Amniotic stem cell (primary cell): ENCODE measurements around the gene DACH1.

Experiments
- DNase-seq: peaks from one replicate; lab custom pipeline; 2025; lab: John Stamatoyannopoulos, UW

Gene DACH1

DNA sequence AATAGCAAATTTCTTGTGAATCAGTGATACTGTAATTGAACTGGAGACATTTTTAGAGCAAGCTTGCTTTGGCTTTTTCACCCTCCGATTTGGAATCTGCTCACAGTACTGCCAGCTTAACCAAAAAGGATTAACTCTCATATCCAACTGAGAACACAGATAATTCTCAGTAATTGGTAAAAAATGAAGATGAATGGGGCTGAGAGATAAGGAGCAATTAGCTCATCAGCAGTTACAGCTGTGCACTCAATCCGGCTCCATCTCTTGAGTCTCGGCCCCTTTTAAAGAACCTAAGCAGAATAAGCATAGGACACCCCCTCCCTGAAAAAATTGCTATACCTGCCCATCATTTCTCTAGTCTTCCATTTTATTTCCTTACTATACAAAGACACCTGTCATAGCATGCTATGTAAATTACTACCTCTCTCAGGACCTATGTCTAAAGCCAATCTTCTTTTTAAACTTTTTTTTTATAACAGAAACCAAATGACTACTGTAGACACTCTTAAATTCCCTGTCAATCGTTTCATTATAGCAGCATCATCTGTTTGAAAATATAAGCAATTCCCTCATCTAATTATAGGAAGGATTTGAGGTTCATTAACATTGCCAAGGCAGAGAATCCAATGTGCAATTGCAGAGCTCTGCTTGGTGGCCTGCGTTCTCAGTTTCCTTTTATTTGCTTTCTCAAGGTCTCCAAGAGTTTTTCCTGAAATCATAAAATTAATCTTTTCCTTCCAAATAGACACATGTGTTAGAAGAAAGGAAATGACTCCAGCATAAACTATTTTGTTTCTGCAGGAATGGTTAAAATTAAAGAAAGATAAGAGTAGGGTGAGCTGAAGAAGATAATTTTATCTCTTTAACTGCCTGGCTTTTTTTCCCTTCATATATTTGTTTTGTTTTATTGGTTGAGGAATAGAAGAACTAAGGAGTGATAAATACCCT lies 242.1 kb downstream of the DACH1 start:
- no peak for DNase-seq

DNA sequence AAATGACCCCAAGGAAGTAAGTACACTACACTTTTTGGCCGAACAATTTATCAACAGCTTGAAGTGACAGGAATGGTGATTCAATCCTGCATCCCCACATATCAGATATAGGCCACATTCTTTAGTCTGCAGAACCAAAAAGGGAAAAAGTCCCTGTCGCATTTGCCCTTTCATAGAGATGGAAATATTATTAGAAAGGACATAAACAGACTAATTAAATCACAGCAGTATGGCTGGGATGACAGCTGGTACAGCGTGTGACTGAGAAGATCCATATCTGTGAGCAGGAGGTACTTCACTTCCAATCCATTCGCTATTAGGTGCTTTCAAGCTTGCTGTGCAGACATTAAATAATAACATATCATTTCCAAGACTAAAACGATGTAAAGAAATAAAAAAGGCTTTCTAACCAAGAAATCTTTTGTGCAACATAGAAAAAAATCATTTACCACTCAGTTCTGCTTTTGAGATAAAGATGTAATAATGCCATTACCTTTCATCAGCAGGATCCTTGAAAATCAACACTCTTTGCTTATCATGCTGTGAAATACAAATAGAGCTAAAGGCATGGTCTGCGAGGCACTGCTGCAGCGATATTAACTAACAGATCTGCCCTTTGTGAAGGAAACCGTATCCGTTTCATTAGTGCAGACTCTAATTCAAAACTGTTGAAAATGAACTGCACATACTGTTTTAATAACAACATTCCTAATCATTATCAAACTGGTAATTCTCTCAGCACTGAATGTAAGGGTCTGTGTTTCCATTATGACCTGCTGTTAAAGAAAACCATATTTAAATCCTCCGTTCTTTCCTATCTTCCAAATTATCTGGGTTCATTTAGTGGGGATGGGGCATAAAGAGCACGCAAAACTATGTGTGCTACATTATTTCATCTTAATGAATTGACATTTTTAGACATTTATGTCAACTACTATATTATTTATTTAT lies 245.6 kb downstream of the DACH1 start:
- DNase-seq, result no peak

DNA sequence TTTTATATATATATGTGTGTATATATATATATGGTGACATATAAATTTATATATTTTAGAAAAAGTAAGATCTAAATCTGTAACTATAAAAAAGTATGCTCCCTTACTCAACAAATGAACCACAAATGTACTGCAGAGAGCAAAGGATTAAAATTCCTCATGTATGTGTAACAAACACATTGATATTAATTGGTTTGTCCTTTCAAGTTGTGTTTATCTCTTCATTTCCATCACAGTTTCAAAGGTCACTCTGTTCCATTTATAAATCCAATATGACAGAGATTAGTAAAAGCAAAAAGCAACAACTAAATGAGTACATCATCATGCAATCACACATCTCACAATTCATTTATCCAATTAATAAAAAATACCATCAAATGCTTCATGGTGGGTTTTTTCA lies 247.9 kb downstream of the DACH1 start:
- no peak for DNase-seq

DNA sequence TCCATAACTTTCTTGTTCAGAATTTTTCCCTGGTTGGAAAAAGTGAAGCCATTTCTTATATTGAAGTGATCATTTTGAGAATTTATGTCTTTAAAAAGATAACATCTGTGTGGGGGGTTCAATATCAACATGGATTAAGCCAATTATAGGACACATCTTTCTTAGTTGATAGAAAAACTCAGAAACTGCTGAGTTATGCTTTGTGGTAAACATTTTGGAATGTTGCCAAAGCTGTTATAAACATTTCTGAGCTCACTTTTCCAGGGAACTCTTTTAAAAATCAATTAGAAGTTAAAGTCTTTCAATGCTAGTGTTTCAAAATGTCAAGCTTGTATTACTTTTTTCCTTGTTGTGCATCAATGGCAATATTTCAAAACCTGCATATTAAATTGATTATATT lies 248.8 kb downstream of the DACH1 start:
- no peak for DNase-seq

DNA sequence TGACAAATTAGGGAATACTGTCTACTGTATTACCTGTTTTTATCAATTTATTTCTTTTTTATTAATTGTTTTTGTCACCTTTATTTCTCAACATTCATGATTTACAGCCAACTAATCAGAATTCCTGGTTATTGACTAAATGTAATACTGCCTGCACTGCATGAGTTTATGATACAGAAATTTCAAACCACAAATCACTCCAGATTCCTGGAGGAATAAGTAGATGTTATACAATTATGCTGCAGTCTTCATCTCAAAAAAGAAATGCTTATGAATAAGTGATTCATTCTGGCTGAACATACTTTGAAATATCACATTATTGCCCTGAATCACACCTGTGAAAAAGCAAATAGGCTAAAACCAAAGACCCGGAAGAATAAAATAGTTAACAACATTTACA lies 249.7 kb downstream of the DACH1 start:
- DNase-seq, result no peak

DNA sequence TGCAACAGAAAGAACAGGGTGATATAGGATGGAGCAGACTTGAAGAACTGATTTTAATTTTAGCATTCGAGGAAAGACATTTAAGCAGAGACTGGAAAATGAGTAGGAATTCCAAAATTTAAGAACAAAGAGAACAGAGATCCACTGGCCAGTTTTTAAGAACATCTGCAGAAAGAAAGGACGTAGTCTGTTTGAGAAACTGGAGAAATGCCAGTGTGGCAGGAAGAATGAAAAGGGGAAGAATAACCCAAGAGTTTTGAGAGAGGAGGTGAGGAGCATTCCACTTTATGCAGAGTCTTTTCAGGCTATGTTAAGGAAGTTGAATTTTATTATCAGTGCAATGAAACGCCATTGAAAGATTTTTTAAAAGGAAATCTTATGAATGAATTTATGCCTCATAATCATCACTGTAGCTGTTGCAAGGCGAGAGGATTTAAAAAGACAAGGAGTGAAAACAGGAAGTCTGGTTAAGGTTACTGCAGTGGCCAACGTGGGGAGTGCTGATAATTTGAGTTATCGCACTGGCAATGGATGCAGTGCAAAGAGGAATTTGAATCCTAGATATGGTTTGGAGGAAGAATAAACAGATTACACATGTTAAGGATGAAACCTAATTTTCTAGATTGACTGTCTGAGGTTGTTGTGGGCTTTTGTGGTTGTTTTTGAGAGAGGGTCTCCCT lies 253.8 kb downstream of the DACH1 start:
- no peak for DNase-seq

DNA sequence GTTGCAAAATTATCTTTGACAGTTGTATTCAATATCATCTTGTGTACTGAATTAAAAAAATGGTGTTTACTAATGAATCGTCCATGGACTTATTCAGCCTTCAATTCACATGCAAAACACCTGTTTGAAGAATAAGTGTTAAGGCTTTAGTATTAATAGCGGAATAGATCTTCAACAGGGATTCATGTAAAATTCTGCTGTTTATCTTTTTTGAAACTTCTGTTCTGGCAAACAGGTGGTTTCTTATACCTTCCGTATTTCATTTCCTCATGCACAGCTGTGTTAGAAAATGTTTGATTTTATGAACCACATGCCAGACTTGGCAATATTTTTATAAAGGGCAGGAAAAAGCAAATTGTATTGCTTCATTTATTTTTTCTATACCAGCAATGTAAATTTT lies 255.7 kb downstream of the DACH1 start:
- no peak for DNase-seq

DNA sequence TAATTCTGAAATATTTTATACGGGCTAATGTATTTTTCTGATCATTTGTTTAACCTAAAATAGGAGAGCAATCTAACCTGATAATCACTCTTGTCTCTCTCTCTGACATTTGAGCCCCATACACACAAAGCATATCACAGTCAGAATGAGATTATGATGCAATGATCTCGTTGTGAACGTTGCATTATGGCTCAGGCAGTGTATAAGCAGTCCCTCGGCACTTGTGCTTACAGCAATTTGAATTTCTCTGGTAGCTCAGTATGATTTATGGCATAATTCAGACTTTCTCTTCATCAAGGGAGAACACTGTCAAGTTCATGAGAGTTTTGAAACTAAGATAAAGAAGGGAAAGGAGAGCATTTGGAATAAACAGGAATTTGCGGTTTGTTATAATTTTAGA lies 256.1 kb downstream of the DACH1 start:
- DNase-seq, result no peak

DNA sequence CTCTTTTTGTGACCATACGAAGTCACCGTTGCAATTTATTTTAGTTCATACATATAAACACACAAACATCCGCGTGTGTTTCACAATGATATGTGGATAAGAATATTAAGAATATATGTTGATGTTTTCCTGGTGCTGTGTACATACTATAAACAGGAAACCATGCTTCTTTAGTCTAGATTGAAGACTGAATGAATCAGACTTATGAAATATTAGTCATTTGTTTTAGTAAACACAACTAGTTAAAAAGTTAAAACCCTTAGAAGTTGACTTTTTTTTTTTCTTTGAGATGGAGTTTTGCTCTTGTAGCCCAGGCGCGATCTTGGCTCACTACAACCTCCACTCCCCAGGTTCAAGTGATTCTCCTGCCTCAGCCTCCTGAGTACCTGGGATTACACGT lies 257.7 kb downstream of the DACH1 start:
- DNase-seq, result no peak

DNA sequence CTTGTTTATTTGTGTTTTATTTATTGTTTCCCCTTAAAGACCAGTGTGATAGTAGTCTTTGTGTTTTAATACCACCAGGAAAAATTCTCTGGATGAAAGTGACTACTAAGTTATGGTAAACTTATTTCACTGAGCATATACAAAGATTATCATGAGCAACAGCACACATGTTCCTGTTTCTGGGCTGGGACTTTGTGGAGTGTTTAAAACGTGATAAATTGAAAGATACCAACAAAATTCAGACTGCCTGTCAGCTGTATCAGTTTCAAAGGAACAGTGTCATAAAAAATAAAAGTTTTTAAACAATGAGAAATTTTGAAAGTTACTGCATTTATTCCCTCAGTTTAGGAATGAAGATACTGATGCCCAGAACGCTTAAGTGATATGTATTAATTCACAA lies 259.4 kb downstream of the DACH1 start:
- no peak for DNase-seq

DNA sequence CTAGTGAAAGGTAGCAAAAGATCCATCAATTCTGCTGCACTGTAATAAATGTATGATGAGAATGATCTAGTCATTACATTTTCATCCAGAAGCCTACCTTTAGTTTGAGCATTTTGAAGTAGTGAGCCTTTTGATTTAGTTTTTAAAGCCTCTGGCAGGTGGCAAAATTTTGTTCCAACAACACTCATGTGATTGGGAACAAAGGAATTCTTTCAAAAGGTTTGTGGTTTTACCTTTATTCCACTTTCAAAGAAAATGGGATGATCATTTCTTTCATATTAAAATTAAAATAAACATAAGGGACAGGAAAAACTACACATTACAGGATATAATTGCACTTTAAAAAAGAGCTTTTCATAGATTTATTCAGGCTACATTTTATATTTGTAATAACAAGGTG lies 260.2 kb downstream of the DACH1 start:
- no peak for DNase-seq

DNA sequence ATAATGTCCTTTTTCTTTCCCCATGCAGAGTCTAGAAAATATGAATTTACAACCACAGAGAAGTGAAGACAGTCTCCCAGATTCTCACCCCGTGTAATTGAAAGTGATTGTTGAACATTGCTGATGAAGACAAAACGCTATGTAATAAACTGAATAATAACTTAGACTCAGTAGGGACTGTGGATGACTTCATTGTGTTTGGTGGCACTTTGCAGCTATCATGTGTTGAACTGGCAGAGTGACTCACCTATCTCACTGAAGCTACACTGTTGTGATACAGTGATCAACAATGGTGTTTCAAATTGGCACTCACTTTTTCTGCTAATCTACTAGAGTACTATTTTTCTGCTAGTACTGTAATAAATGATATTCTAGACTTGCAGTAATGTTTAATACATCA lies 261.3 kb downstream of the DACH1 start:
- DNase-seq, result no peak

DNA sequence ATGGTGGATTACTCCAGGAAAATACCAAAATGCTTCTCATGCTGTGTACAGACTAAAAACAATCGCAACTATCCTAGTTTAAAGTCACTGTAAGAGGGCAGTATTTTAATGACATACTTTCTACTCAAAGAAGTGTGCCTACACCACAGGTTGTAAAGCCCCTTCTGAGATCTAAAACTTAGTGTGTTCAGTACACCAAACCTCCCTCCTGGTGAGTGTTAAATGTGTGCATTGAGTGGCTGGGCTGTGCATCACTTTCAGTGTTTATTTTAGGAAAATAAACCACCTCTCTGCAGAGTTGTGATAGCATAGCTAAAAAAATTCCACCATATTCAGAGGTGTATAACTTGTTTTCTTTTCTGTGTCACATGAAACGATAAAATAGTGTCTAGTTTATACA lies 263.7 kb downstream of the DACH1 start:
- no peak for DNase-seq

DNA sequence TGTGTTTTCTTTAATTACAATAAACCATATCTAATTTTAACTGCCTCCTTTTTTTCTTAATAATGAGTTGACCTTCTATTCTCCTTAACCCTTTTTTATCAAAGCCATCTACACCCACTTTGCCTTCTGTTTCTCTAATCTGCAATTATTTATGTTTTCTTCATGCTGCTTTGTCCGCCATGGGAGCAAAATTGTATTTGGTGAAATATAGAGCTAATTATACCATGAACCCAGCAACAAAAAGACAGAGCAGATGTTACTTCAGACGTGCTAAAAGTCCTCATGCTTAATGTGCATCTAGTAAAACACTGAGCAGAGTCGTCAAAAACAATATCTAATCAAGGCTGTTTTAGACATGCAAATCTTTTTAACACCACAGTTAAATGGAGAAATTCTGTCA lies 264.7 kb downstream of the DACH1 start:
- no peak for DNase-seq

DNA sequence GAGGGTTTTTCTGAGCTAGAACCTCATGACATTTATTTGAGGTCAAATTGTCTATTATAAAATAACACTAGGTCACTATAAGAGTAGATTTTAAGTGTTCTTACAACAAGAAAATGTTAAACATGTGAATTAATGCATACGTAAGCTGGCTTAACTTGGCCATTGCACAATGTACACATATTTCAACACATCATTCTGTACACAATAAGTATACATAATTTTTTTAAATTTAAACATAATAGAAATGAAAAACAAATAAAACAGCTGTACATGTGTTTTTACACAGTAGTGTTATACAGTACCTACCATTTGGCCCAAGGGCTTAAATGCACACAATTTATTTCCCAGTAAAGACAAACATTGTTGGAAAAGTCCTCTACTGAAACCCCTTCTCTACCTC lies 269.9 kb downstream of the DACH1 start:
- DNase-seq, result no peak

DNA sequence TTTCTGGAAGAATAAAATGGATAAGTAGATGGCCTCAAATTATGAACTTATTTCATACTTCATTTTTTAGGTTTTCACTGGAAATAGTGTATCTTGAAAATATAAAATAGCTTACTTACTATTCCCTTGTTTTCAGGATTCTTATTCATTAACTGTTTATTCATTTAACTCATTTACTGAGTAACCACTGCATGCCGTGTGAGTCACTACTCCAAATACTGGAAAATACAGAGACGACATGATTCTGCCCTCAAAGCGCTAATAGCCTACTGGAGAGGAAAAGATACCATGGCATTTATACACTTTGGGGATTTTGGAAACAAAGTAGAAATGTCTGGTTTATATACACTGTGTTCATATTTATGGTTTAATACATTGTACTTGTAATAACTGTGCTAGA lies 270.9 kb downstream of the DACH1 start:
- no peak for DNase-seq

DNA sequence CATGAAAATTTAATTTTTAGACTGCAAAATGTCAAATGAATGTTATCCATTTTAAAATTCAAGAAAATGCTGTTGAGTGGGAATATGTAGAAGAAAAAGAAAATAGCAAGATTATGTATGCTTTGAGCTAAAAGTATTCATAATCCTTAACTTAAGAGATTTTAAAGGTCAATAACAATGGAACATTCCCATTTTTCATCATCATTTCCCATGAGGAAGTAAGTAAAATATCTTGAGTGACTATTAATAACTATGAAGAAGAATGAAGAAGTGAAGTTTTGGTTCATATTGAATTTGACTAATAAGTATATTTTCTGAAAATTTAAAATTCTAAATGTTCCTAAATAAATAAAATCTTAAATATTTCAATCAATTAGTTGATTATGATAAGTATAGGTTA lies 273.4 kb downstream of the DACH1 start:
- no peak for DNase-seq

DNA sequence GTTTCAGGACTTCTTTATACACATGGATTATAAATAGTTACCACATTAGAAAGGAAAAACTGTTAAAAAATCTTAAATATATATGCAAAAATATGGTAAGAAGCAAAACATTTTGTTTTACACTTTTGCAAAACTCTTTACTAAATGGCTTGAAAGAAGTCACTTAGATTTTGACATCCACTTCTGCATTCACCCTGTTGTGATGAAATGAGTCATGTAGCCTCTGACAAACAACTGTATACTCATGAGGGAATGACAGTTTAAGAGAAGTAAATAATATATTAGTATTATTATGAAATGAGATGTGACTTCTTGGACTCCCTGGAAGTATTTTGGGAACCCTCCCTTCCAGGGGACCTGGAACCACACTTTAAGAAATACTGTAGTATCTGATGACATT lies 275.6 kb downstream of the DACH1 start:
- no peak for DNase-seq

DNA sequence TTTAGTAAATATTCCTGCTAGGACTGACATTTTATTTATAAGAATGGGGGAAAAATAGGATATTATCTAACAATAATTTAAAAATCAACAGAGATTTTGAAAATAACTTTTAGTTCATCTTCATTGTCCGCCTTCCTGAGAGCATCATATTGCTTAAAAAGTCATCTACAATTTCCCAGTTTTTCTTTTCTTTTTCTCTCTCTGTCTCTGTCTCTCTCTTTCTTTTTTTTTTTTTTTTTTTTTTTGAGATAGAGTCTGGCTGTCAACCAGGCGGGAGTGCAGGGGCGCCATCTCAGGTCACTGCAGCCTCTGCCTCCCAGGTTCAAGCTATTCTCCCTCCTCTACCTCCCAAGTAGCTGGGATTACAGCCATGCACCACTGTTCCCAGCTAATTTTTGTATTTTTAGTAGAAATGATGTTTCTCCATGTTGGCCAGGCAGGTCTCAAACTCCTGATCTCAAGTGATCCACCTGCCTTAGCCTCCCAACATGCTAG lies 276.3 kb downstream of the DACH1 start:
- no peak for DNase-seq

DNA sequence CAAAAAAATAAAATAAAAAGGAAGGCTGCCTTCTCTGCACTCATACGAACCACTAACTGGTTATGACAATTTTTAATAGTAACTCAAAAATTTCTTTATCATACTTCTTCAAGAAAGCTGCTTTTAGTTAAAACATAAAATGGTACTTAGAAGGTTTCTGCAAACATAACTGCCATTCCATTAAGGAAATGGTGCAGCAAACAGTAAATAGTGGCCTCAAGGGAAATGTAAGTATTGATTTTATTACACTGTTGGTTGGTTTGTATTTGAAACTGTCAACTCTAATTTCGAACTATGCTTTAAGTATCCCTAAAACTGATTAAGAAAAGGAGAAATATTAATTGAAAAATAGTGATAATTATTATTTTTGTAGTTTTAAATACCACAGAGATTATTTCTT lies 278.0 kb downstream of the DACH1 start:
- no peak for DNase-seq

DNA sequence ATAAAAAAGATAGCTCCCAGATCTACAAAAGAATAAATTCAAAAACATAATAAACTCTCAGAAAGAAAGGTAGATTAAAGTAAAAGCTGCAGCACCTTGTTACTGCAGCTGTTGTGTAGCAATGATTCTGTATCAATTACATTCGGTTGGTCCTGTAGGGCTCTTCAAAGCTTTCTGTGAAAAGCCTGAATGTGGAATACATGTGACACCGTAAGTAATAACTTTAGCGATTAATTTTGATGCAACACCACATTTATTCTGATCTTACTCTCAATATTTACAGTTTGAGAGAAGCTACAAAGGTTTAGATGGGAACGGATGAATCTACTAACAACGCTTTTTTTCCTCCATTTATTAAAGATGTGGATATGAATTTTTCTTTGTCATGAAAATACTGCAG lies 279.2 kb downstream of the DACH1 start:
- DNase-seq, result no peak

DNA sequence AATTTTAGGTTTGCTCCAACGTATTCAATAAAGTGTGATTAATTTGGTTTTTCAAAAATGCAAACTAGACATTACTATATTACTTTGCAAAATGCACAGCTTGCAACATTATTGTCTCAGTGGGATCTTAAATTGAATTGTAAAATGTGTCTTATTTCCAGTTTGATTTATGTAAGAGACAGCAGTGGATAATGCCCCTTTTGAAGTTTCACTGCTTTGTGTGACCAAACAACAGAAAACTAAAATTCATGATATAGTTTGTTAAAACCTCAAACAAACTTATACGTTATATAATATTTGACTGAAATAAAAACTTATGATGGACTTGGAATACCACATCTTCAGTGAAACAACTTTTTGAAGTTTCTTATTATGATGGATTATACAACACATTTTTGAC lies 279.8 kb downstream of the DACH1 start:
- DNase-seq, result no peak
